Endothelial cell of umbilical vein (primary cell): ENCODE data around the gene SLC25A19. TPM values are rescaled to one million over a fixed set of nuclear protein-coding genes. Genes with fewer than 3 reads are reported as not detected.

ENCODE experiments used
- BruUV-seq: library from RNA; stranded (reverse); fragments of 400-500 nt; replicated peaks from 2 replicates; lab custom pipeline; 2021; lab: Mats Ljungman, UMichigan
- CTCF ChIA-PET: fragments of 300-600, 350-600 bp; sonication (Branson Sonifier 250); formaldehyde crosslinking; loops from one replicate; lab custom pipeline; 2021; ENCODE audit warnings: antibody characterized with exemption, inconsistent platforms; lab: Charles Lee
- POLR2A ChIA-PET: fragments of 300-600, 350-600 bp; sonication (Branson Sonifier 250); formaldehyde crosslinking; loops from one replicate; lab custom pipeline; 2021; ENCODE audit warnings: antibody characterized with exemption, inconsistent platforms; lab: Charles Lee
- DNase-seq: peaks from one replicate; pipeline ENCODE4 v3.0.0-alpha.2; 2011; ENCODE audit warnings: low read depth, low spot score
- FAIRE-seq: peaks from 2 replicates; lab custom pipeline; 2011; peaks lifted over from hg19 to GRCh38; lab: Jason Lieb, UNC
- H2AFZ ChIP-seq: 2 replicates; pipeline ENCODE4 v1.6.0; 2012; ENCODE audit warnings: low read depth, low read length, control low read depth, inconsistent platforms
- H3K27ac ChIP-seq: 2 replicates; pipeline ENCODE4 v1.5.1; 2011; ENCODE audit warnings: low read depth, mild to moderate bottlenecking, control low read depth, low read length, moderate library complexity; ENCODE audit not compliant: insufficient read depth
- H3K27me3 ChIP-seq, 2 experiments: 2 replicates each; pipeline versions ENCODE4 v1.6.0 to v1.6.1; 2011; ENCODE audit warnings: low read length in 2 of 2, mixed read lengths in 1 of 2; ENCODE audit not compliant: control insufficient read depth in 2 of 2, insufficient read depth in 2 of 2
- H3K36me3 ChIP-seq, 2 experiments: 2 replicates in 1 of 2; 3 replicates in 1 of 2; pipeline ENCODE4 v1.5.1; 2011; ENCODE audit warnings: low read length in 2 of 2, mild to moderate bottlenecking in 1 of 2, moderate library complexity in 1 of 2; ENCODE audit not compliant: control insufficient read depth in 2 of 2, insufficient read depth in 2 of 2; ENCODE audit errors: extremely low read depth in 1 of 2
- H3K4me1 ChIP-seq: 3 replicates; pipeline ENCODE4 v1.5.1; 2011; ENCODE audit warnings: mild to moderate bottlenecking, low read length; ENCODE audit not compliant: control insufficient read depth, insufficient read depth; ENCODE audit errors: extremely low read depth
- H3K4me2 ChIP-seq: 2 replicates; pipeline ENCODE4 v1.6.1; 2011; ENCODE audit warnings: low read length, control low read depth, mixed read lengths; ENCODE audit not compliant: insufficient read depth
- H3K4me3 ChIP-seq, 3 experiments: fragments of 200-600 bp in 1 of 3; sonication (generic), shearing (Covaris generic) in 1 of 3; replicated peaks in 1 of 3; 2 replicates each; pipeline ENCODE4 v1.5.1; 2011 to 2016; ENCODE audit warnings: control low read depth in 3 of 3, low read length in 3 of 3, mild to moderate bottlenecking in 2 of 3, inconsistent platforms in 1 of 3, low read depth in 1 of 3, moderate library complexity in 1 of 3; ENCODE audit not compliant: insufficient read depth in 1 of 3
- H3K79me2 ChIP-seq: 2 replicates; pipeline ENCODE4 v1.6.0; 2012; ENCODE audit warnings: low read length, inconsistent platforms; ENCODE audit not compliant: control insufficient read depth, insufficient read depth
- H3K9ac ChIP-seq: replicated peaks from 2 replicates; pipeline ENCODE3; 2011; ENCODE audit warnings: low read length, control low read depth; ENCODE audit not compliant: insufficient read depth; ENCODE audit errors: extremely low read depth
- H3K9me1 ChIP-seq: replicated peaks from 3 replicates; pipeline ENCODE4 v1.6.0; 2011; ENCODE audit warnings: mild to moderate bottlenecking, low read length; ENCODE audit not compliant: control insufficient read depth, insufficient read depth; ENCODE audit errors: extremely low read depth
- H3K9me3 ChIP-seq: replicated peaks from 2 replicates; pipeline ENCODE4 v1.5.1; 2012; ENCODE audit warnings: low read length, inconsistent platforms; ENCODE audit not compliant: control insufficient read depth, insufficient read depth
- H4K20me1 ChIP-seq: replicated peaks from 2 replicates; pipeline ENCODE3; 2011; ENCODE audit warnings: mild to moderate bottlenecking, low read length; ENCODE audit not compliant: control insufficient read depth, insufficient read depth; ENCODE audit errors: extremely low read depth
- EZH2 ChIP-seq: IDR thresholded peaks from 2 replicates; pipeline ENCODE4 v1.6.1; 2012; ENCODE audit warnings: borderline replicate concordance, low read depth, mild to moderate bottlenecking, moderate library complexity, low read length, inconsistent platforms; ENCODE audit not compliant: severe bottlenecking
- FOS ChIP-seq: IDR thresholded peaks from 2 replicates; pipeline ENCODE4 v1.6.1; 2011; ENCODE audit warnings: mild to moderate bottlenecking, low read length, moderate library complexity, borderline replicate concordance; ENCODE audit not compliant: insufficient read depth
- GATA2 ChIP-seq: IDR thresholded peaks from 2 replicates; pipeline ENCODE4 v1.7.0; 2011; ENCODE audit warnings: low read depth, mild to moderate bottlenecking, moderate library complexity, mixed read lengths, low read length; ENCODE audit not compliant: insufficient read length, insufficient read depth
- JUN ChIP-seq: IDR thresholded peaks from 2 replicates; pipeline ENCODE4 v1.6.1; 2011; ENCODE audit warnings: borderline replicate concordance, low read depth; ENCODE audit not compliant: insufficient read length, insufficient read depth
- MYC ChIP-seq: IDR thresholded peaks from one replicate; pipeline ENCODE4 v1.6.1; 2011; ENCODE audit warnings: mild to moderate bottlenecking, low read depth, low read length
- POLR2A ChIP-seq: IDR thresholded peaks from 2 replicates; pipeline ENCODE4 v1.6.1; 2012; ENCODE audit warnings: low read depth, mild to moderate bottlenecking, control low read depth, low read length
- POLR2AphosphoS5 ChIP-seq: IDR thresholded peaks from 2 replicates; pipeline ENCODE4 v1.6.1; 2012; ENCODE audit warnings: low read depth, mild to moderate bottlenecking, control low read depth, low read length, moderate library complexity; ENCODE audit not compliant: insufficient read depth
- dilution Hi-C: fragments of 300-500 bp; cut with MboI; formaldehyde crosslinking; loops from one replicate; pipeline ENCODE4 v1.15.0; 2019; ENCODE audit warnings: low sequenced_read_pairs; ENCODE audit not compliant: extremely low pct_ligation_motif_present
- intact Hi-C: fragments of 100-400 bp; cut with micrococcal nuclease; formaldehyde crosslinking; loops from one replicate; pipeline ENCODE4 v1.10.0; 2022
- polyA plus RNA-seq, 4 experiments: library from polyadenylated mRNA; depleted of rRNA in 3 of 4; stranded (reverse) in 3 of 4; unstranded in 1 of 4; fragments of >200 nt; gene quantifications; 2 replicates each; pipeline versions ENCODE4 v1.2.1 to v1.2.3, GENCODE V29; 2011 to 2012; ENCODE audit warnings: missing spikeins in 1 of 4
- total RNA-seq: library from RNA; stranded (reverse); gene quantifications from 2 replicates; pipeline ENCODE4 v1.2.3, GENCODE V29; 2021
- TF ChIP-seq, protein P1 (sequence below), 2 donors: IDR thresholded peaks; 1 replicate in 1 of 2; 2 replicates in 1 of 2; pipeline ENCODE4 v1.5.1; 2011; ENCODE audit warnings: low read length in 2 of 2, mild to moderate bottlenecking in 2 of 2, moderate library complexity in 2 of 2, control low read depth in 1 of 2, inconsistent platforms in 1 of 2, low read depth in 1 of 2; ENCODE audit not compliant: insufficient read depth in 1 of 2; ENCODE audit errors: extremely low read depth in 1 of 2
- TF ChIP-seq, protein P2 (sequence below): IDR thresholded peaks from 2 replicates; pipeline ENCODE4 v1.6.1; 2011; ENCODE audit not compliant: insufficient read depth, insufficient read length

The SLC25A19 gene
- total and polyA plus RNA-seq, 2 donors (not counting 3 experiments of a cell fraction or from before 2014, with no cell fraction given): 20.6 to 20.9 TPM

GRCh38 chr17:75266316-75267152, 22.7 kb downstream of the SLC25A19 start:
- DNase-seq (peak; percentile 37), FAIRE-seq (peak; percentile 73)
- H3K36me3 ChIP-seq: peaks cover 3 to 13% of the 10 kb centered on the region in 2 experiments
- H4K20me1 ChIP-seq: no peaks in the 10 kb centered on the region
- intact Hi-C loops (loop anchor here (1.0 kb wide), 1 partner anchor 23 kb away; the partner anchor contains the start of gene SLC25A19), dilution Hi-C loops (no loop called here)
- ChIA-PET CTCF (interaction anchor here (0.7 kb wide), 1 partner anchor 26 kb away, joined by 3 read pairs; no protein-coding TSS in a partner anchor), POLR2A (interaction anchor here (0.5 to 1.1 kb wide), 2 partner anchors 23 to 127 kb away, joined by 3 to 4 read pairs; partner anchors contain the start of gene SLC25A19)
- H3K4me2 ChIP-seq: peak overlapping the region; percentile 26
- no peak for TF ChIP-seq MYC
- TF ChIP-seq GATA2: no peak
- peaks cover 18% of the 10 kb centered on the region for H3K79me2 ChIP-seq
- H3K9ac ChIP-seq: no peak overlapping the region
- no peaks in the 10 kb centered on the region for H3K9me3 ChIP-seq
- no peak overlapping the region for H2AFZ ChIP-seq
- BruUV-seq: no TSS peak
- H3K27ac ChIP-seq: peak overlapping the region; percentile 80
- H3K4me3 ChIP-seq: no peak overlapping the region
- H3K27me3 ChIP-seq: no peaks in the 10 kb centered on the region
- H3K4me1 ChIP-seq: peaks cover 46% of the 10 kb centered on the region
- no peaks in the 10 kb centered on the region for H3K9me1 ChIP-seq

- no peak overlapping the region for H3K4me2 ChIP-seq
- H4K20me1 ChIP-seq: no peaks in the 10 kb centered on the region
- no TSS peak for BruUV-seq
- H3K9ac ChIP-seq: peak overlapping the region; percentile 56
- peaks cover 46% of the 10 kb centered on the region for H3K4me1 ChIP-seq
- peaks cover 3 to 13% of the 10 kb centered on the region in 2 experiments for H3K36me3 ChIP-seq
- TF ChIP-seq, protein P1, sequence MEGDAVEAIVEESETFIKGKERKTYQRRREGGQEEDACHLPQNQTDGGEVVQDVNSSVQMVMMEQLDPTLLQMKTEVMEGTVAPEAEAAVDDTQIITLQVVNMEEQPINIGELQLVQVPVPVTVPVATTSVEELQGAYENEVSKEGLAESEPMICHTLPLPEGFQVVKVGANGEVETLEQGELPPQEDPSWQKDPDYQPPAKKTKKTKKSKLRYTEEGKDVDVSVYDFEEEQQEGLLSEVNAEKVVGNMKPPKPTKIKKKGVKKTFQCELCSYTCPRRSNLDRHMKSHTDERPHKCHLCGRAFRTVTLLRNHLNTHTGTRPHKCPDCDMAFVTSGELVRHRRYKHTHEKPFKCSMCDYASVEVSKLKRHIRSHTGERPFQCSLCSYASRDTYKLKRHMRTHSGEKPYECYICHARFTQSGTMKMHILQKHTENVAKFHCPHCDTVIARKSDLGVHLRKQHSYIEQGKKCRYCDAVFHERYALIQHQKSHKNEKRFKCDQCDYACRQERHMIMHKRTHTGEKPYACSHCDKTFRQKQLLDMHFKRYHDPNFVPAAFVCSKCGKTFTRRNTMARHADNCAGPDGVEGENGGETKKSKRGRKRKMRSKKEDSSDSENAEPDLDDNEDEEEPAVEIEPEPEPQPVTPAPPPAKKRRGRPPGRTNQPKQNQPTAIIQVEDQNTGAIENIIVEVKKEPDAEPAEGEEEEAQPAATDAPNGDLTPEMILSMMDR (IDR thresholded peaks at IDR 0.05; ENCODE audit: extremely low read depth in 1 of 2, insufficient read depth in 1 of 2, low read depth in 1 of 2, low read length in 2 of 2): no peak
- TF ChIP-seq POLR2A (peak; percentile 72), MYC (no peak), POLR2AphosphoS5 (peak; percentile 61), FOS (no peak), EZH2 (no peak), GATA2 (no peak), JUN (no peak)
- TF ChIP-seq, protein P2, sequence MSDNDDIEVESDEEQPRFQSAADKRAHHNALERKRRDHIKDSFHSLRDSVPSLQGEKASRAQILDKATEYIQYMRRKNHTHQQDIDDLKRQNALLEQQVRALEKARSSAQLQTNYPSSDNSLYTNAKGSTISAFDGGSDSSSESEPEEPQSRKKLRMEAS: peak; percentile 5
- H3K79me2 ChIP-seq: peaks cover 20% of the 10 kb centered on the region
- ChIA-PET POLR2A (no interaction called here), CTCF (interaction anchor here (1.0 kb wide), 1 partner anchor 25 kb away, joined by 4 read pairs; no protein-coding TSS in a partner anchor)
- H3K9me1 ChIP-seq: no peaks in the 10 kb centered on the region
- no peak overlapping the region for H2AFZ ChIP-seq
- H3K4me3 ChIP-seq: no peak overlapping the region
- peak; percentile 91 for FAIRE-seq
- H3K9me3 ChIP-seq: no peaks in the 10 kb centered on the region
- peak; percentile 96 for DNase-seq
- no peaks in the 10 kb centered on the region for H3K27me3 ChIP-seq
- intact Hi-C loops: loop anchor here (1.0 kb wide), 1 partner anchor 24 kb away; the partner anchor contains the start of gene SLC25A19
- peak overlapping the region; percentile 80 for H3K27ac ChIP-seq
- dilution Hi-C loops: no loop called here
Measured at GRCh38 chr17:75265614-75266315, 23.5 kb downstream of the SLC25A19 start.
